Measurements from ENCODE around the gene RASA4B.
"Not testable (repeated sequence)": the region's sequence is repeated elsewhere in the genome, so short reads cannot be mapped to it uniquely, and the experiment has no call there.

RASA4B gene

DNA sequence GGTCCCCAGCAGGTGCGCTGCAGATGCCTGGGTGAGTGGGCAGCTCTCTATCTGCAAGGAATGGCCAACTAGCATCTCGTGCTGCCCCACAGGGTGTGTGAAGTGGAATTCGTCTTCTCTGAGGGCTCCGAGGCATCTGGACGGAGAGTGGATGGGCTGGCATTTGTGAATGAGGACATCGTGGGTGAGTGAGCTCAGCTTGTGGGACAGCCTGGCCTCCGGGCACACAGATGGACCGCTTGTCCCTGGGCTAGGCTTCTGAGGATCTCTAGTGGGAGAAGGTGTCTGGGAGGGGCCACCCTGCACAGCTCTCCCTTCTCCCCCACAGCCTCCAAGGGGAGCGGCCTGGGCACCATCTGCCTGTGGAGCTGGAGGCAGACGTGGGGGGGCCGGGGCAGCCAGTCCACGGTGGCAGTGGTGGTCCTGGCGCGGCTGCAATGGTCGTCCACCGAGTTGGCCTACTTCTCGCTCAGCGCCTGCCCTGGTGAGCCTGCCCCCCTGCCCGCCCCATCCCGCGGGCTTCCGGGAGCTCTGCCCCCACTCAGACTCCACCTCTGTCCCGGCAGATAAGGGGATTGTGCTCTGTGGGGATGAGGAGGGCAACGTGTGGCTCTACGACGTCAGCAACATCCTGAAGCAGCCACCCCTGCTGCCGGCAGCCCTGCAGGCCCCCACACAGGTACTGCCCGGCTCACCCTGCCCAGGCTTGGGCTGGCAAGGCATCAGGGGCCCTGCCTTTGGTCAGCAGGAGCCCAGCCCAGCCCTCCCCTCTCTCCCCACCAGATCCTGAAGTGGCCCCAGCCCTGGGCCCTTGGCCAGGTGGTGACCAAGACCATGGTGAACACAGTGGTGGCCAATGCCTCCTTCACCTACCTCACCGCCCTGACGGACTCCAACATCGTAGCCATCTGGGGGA, 45.2 kb downstream of the RASA4B start:
- no peak for DNase-seq

- DNase-seq = no peak
These were observed 45.8 kb downstream of the RASA4B start for GRCh38 chr7:102471791-102472125.

DNA sequence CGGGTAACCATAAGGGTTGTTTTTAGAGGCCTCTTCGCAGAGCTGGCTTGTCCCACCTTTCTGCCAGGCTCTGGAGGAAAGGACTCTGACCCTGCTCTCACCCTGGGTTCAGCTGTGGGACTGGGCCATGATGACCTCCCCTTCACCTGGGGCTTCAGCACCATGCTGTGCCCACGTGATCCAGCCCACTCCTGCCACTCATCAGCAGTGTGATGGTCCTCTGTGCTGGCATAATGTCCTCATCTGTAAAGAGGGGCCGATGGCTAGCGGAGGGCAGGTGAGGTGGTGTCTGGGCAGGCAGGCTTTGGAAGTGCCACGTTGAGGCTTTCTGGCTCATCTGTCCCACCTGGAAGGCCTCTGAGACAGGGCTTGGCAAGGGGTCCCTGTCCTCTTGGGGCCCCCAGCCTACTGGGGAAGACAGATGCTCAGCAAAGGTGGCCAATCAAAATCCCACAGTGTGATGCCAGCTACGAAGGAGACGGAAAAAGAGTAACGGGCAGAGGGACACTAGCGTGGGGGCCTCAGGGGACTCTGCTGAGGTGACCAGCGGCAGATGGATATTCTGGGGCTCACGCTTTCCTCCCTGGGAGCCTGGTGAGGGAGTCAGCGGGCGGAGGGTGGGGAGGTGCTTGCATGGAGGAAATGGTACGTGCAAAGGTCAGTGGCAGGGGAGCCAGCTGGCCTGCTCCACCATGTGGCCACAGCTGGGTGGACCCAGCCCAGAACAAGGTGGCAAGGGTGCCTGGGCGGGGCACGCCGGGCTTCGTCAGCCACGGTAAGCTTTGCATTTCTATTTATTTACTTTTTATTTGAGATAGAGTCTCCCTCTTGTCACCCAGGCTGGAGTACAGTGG, 47.4 kb downstream of the RASA4B start:
- no peak for DNase-seq

DNA sequence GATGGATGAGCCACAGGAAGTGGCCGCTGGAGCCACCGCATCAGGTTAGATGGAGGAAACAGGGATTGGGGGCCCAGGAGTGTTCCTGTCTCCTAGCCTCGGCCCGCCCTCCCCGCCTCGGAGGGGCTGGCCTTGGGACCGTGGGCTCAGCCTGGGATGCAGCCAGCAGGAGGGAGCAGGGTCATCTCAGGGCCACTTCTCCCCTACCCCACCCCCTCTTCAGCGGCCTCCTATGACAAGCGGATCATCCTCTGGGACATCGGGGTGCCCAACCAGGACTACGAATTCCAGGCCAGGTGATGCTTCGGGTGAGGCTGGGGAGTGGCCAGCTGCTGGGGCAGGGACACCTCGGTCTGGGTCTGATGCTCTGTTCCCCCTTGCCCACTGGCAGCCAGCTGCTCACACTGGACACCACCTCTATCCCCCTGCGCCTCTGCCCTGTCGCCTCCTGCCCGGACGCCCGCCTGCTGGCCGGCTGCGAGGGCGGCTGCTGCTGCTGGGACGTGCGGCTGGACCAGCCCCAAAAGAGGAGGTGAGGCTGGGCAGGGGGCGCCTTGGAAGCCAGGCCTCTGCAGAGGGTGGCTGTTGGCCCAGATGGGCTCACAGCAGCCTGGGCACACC, 48.1 kb downstream of the RASA4B start:
- no peak for DNase-seq

DNA sequence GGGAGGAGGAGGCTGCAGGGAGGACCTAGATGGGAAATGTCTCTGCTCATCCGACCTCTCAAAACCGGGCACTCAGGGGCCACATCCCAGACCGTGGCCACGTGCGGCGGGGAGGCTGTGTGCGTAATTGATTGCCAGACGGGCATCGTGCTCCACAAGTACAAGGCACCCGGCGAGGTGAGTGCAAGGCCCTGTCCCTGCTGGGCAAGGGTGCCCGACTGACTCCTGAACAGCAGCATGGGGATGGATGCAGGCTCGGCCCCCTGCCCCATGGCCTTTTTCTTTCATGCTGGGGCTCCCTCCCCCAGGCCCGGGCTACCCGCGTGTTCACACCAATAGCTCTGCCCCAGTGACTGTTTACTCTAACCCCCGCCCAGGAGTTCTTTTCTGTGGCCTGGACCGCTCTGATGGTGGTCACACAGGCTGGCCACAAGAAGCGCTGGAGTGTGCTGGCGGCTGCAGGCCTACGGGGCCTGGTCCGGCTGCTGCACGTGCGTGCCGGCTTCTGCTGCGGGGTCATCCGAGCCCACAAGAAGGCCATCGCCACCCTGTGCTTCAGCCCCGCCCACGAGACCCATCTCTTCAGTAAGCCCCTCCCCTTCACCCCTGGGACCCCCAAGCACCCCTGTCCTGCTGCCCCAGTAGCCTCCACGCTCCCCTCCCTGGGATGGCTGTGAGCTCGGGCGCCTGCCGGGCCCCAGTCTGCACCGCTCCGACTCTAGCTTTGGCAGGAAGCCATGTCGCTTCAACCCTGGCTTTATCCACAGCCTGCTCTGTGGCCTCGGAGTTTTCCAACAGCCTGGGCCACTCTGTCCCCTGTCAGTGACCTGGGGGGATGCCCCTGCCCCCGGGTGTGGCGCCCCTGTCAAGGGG, 48.9 kb downstream of the RASA4B start:
- no peak for DNase-seq

GRCh38 chr7:102467581-102468477, 49.7 kb downstream of the RASA4B start:
- DNase-seq = no peak

DNA sequence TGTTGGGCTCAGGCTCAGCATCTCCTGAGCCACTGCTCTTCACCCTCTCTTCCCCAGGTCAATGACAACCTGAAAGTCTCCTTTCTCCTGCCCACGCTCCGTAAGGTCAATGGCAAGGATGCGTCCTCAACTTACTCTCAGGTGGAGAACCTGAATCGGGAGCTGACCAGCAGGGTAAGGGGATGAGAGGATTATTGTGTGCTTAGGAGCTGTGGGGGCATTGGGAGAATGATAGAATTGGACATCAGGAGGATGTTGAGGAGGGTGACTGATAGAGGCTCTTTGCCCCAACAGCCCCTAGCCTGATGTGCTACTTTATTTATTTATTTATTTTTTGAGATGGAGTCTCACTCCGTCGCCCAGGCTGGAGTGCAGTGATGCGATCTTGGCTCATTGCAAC, 51.5 kb downstream of the RASA4B start:
- no peak for DNase-seq

- DNase-seq = peak; percentile 99
These were observed 52.8 kb downstream of the RASA4B start, which contains the start of the genes ALKBH4 and LRWD1 for GRCh38 chr7:102464577-102465280. ALKBH4 (minus strand) TSS chr7:102464863; CDS start chr7:102464836, 27 bp downstream. LRWD1 (plus strand) TSS chr7:102464984; CDS start chr7:102465081, 97 bp downstream.

GRCh38 chr7:102463841-102464576, 53.6 kb downstream of the RASA4B start:
- DNase-seq = no peak

DNA sequence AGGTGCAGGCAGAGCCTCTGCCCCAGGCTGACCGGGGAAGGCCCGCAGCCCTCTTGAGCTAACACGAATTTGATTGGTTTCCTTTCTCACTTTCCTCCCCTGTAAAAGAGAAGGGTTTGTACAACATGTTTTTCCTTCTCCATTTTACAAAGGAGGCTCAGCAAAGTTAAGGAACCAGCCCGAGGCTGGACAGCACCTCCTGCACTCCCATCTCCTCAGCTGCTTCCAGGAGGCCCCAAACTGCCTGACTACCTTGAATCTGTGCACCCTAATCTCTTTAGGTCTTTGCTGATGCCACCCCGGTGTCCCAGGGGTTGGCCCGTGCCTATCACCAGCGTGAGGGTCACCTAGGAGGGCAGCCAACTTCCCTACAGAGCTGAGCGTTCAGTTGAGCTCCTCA, 57.1 kb downstream of the RASA4B start:
- DNase-seq = no peak

- no peak for DNase-seq
These were observed 58.2 kb downstream of the RASA4B start for GRCh38 chr7:102459221-102459844.

GRCh38 chr7:102457352-102457924, 60.1 kb downstream of the RASA4B start:
- DNase-seq = no peak

- no peak for DNase-seq
These were observed 61.2 kb downstream of the RASA4B start for GRCh38 chr7:102456327-102456726.

DNA sequence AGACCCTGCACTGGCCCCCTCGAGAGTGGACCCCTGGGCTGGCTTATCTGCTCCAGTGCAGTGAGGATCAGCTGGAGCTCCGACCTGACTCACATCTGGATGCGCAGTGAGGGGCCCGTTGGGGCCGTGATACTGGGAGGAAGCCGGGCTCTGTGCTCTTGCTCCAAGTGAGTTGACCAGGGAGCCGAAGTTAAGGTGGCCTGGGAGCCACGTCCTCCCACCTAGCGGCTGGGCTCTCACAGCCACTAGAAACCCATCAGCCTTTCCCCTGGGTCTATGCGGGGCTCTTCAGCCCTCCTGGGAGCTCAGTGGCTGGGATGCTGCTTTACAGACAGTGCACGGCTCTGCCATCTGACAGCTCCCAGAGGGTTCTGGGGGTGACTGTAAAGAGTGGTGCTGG, 62.0 kb downstream of the RASA4B start:
- DNase-seq = no peak

DNA sequence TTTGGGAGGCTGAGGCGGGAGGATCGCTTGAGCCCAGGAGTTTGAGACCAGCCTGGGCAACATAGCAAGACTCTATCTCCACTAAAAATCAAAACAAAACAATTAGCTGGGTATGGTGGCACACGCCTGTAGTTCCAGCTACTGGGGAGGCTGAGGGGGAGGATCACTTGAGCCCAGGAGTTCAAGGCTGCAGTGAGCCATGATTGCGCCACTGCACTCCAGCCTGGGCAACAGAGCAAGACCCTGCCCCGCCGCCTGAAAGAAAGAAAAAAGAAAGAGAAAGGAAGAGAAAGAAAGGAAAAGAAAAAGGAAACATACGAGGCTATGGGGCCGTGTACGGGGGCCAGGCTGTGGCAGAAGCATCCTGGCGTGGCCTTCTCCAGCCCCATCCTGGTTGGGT, 62.6 kb downstream of the RASA4B start:
- DNase-seq = not testable (repeated sequence)

DNA sequence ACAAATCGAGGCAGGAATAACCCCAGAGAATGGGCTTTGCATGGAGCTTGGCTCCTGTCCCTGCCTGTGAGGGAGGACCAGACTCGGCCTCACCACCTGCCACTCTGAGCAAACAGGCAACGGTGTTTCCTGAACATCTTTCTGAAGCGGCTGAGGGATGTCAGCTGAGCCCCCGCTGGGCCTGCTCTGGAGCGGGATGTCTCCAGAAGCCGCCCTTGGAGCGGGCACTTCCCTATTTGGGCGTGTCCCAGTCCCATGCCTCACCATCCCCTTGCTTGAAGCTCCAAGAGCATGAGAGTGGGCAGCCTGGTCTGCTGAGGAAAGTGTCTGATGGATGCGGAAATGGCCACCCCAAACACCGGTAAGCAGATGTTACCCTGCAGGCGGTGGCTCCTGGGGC, 63.1 kb downstream of the RASA4B start:
- DNase-seq = no peak

DNA sequence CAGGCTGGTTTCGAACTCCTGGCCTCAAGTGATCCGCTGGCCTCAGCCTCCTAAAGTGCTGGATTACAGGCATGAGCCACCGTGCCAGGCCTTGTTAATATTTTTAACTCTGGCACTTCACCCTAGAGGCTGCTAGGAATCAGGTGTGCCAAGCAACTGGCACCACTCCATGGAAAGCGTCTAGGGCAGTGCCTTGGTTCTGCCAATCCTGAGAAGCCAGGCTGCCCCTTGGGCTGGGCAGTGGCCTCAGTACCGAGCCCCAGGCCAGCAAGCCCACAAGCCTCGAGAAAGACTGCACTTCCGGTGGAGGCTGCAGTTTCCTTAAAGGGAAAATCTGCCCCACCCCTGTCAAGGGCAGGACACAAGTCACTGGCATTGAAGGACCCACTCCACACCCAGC, 64.3 kb downstream of the RASA4B start:
- no peak for DNase-seq

GRCh38 chr7:102452451-102452850, 65.1 kb downstream of the RASA4B start:
- no peak for DNase-seq

Data from activated CD8-positive, alpha-beta memory T cell treated with anti-CD3 and anti-CD28 coated beads, Interleukin-2, amount 50 U/mL, for 48 hours (primary cell).